ENCODE results near the gene PLB1. TPM values are rescaled to one million over a fixed set of nuclear protein-coding genes. Genes with fewer than 3 reads are reported as not detected.

Gene PLB1
- polyA plus RNA-seq, 2 of the 4 experiments (the other 2 are of a cell fraction) = 0.26 to 1.4 TPM

- ATAC-seq (no peak), DNase-seq (ENCODE audit: low read depth in 1 of 2, low spot score in 1 of 2) (no peak), FAIRE-seq (no peak)
- H3K4me3 ChIP-seq = no peak overlapping the region
- peak overlapping the region; percentile 69 to 80 for H3K27ac ChIP-seq
- H3K4me2 ChIP-seq = peak overlapping the region; percentile 61
- POLR2A ChIA-PET = interaction anchor here (0.6 to 3.7 kb wide), 4 partner anchors 9 to 159 kb away, joined by 4 to 52 read pairs (median 10); partner anchors contain the start of gene PPP1CB
- CTCF ChIA-PET = interaction anchor here (0.6 to 11.7 kb wide), 63 partner anchors 12 to 343 kb away, joined by 3 to 167 read pairs (median 7); partner anchors contain the start of genes PPP1CB and TRMT61B
- peaks cover 28% of the 10 kb centered on the region for H3K4me1 ChIP-seq
- peaks cover 3% of the 10 kb centered on the region; the same call in 1 of the 3 replicates for H3K9me3 ChIP-seq
- 53% methylated on average over 9 of the region's 9 CpGs for WGBS (ENCODE audit: missing lambda C conversion rate)
- TF ChIP-seq FOSL2 (IDR thresholded peaks at IDR 0.05) (no peak), FOSL2 (CRISPR knock-in tag; IDR thresholded peaks at IDR 0.05) (0 out of 2 replicates have a peak, but pooled peaks have one; percentile 0), CBX2 (IDR thresholded peaks at IDR 0.05; ENCODE audit: borderline replicate concordance, low read depth) (no peak)
Observed at GRCh38 chr2:28594000-28594331, 98.1 kb downstream of the PLB1 start.

GRCh38 chr2:28594332-28595108 lies 98.7 kb downstream of the PLB1 start:
- peak; percentile 13 for FAIRE-seq

GRCh38 chr2:28595323-28595722 lies 99.5 kb downstream of the PLB1 start:
- Histone ChIP-seq H3K4me2 (no peak overlapping the region), H3K4me3 (no peak overlapping the region), H3K4me1 (peaks cover 28% of the 10 kb centered on the region), H3K9me3 (peaks cover 3% of the 10 kb centered on the region; the same call in 1 of the 3 replicates), H3K27ac (peak overlapping the region; percentile 69 to 80; a peak in 5 of 6 replicates)
- CTCF ChIA-PET = interaction anchor here (0.5 to 11.7 kb wide), 51 partner anchors 12 to 914 kb away, joined by 3 to 167 read pairs (median 8); partner anchors contain the start of gene PPP1CB
- POLR2A ChIA-PET = interaction anchor here (3.7 kb wide), 1 partner anchor 158 kb away, joined by 52 read pairs; the partner anchor contains the start of gene PPP1CB
- no peak for ATAC-seq
- DNase-seq (ENCODE audit: low read depth in 1 of 2, low spot score in 1 of 2) = no peak
- FAIRE-seq = no peak
- TF ChIP-seq CHD4 (IDR thresholded peaks at IDR 0.05; ENCODE audit: borderline replicate concordance) (no peak), TP53 (CRISPR knock-in tag; IDR thresholded peaks at IDR 0.05) (no peak), ELK1 (IDR thresholded peaks at IDR 0.05; ENCODE audit: low read depth, low read length) (no peak), MYC (IDR thresholded peaks at IDR 0.05; ENCODE audit: borderline replicate concordance, low read length) (no peak), ZNF302 (CRISPR knock-in tag; IDR thresholded peaks at IDR 0.05) (no peak)
- WGBS (ENCODE audit: missing lambda C conversion rate) = 80% methylated on average over 4 of the region's 4 CpGs

More at GRCh38 chr2:28594332-28595108, 98.7 kb downstream of the PLB1 start:
- peaks cover 28% of the 10 kb centered on the region for H3K4me1 ChIP-seq
- peak overlapping the region; percentile 69 to 80 for H3K27ac ChIP-seq
- TF ChIP-seq CTCF (IDR thresholded peaks at IDR 0.05) (peak; percentile 97), ESRRA (IDR thresholded peaks at IDR 0.05; ENCODE audit: borderline replicate concordance, low read length) (0 out of 2 replicates have a peak, but pooled peaks have one; percentile 6), MAX (IDR thresholded peaks at IDR 0.05) (peak; percentile 54; the same call in 1 of the 2 replicates), PHF8 (IDR thresholded peaks at IDR 0.05; ENCODE audit: borderline replicate concordance, low read depth) (no peak), HOXB5 (CRISPR knock-in tag; IDR thresholded peaks at IDR 0.05) (no peak), JUN (IDR thresholded peaks at IDR 0.05) (peak in 1 of 2 experiments; percentile 38; a peak in 2 of 5 replicates), SMC3 (IDR thresholded peaks at IDR 0.05) (peak; percentile 98), RAD21 (conservative IDR thresholded peaks at IDR 0.05 in 1 of 2, IDR thresholded peaks at IDR 0.05 in 1 of 2) (peak; percentile 93 to 96), ZC3H11A (IDR thresholded peaks at IDR 0.05) (no peak), FOSL2 (IDR thresholded peaks at IDR 0.05) (no peak), FOSL2 (CRISPR knock-in tag; IDR thresholded peaks at IDR 0.05) (peak; percentile 37; the same call in 1 of the 2 replicates), NPAS2 (CRISPR knock-in tag; IDR thresholded peaks at IDR 0.05; ENCODE audit: borderline replicate concordance) (no peak), BCL3 (IDR thresholded peaks at IDR 0.05) (no peak)
- H3K9me3 ChIP-seq = peaks cover 3% of the 10 kb centered on the region; the same call in 1 of the 3 replicates
- 39% methylated on average over 20 of the region's 20 CpGs for WGBS (ENCODE audit: missing lambda C conversion rate)
- peak; percentile 59 to 86 for ATAC-seq
- ChIA-PET POLR2A (interaction anchor here (1.3 to 3.7 kb wide), 3 partner anchors 10 to 159 kb away, joined by 5 to 52 read pairs (median 16); partner anchors contain the start of gene PPP1CB), CTCF (interaction anchor here (0.5 to 11.7 kb wide), 72 partner anchors 12 to 913 kb away, joined by 3 to 167 read pairs (median 6); partner anchors contain the start of genes PPP1CB and TRMT61B)
- H3K4me3 ChIP-seq = no peak overlapping the region
- H3K4me2 ChIP-seq = peak overlapping the region; percentile 61
- peak; percentile 89 to 90 for DNase-seq (ENCODE audit: low read depth in 1 of 2, low spot score in 1 of 2)

Measured in A549 (cell line).